K562 (cell line): ENCODE data around the gene PLEKHG5.

Experiments used
- EWSR1 ChIP-seq: fragments of 450-650 bp; IDR thresholded peaks from 2 replicates; pipeline ENCODE4 v1.6.1; 2018; ENCODE audit warnings: borderline replicate concordance, mild to moderate bottlenecking, low read depth, moderate library complexity; ENCODE audit not compliant: partially characterized antibody
- MXI1 ChIP-seq: IDR thresholded peaks from 2 replicates; pipeline ENCODE4 v1.6.1; 2011; ENCODE audit warnings: low read depth, mild to moderate bottlenecking, improper control_type of control experiment, low read length
- NFYB ChIP-seq: IDR thresholded peaks from 2 replicates; pipeline ENCODE4 v1.6.1; 2011; ENCODE audit warnings: mild to moderate bottlenecking, moderate library complexity; ENCODE audit not compliant: insufficient read length; ENCODE audit errors: extremely low read depth
- ZNF282 ChIP-seq: sonication (generic); formaldehyde crosslinking; IDR thresholded peaks from 2 replicates; pipeline ENCODE4 v1.8.1; 2023; ENCODE audit warnings: missing genetic modification reagents
- ZNF384 ChIP-seq: IDR thresholded peaks from 2 replicates; pipeline ENCODE4 v1.6.1; 2012; ENCODE audit warnings: low read depth, low read length, improper control_type of control experiment

GRCh38 chr1:6423321-6423999, 68.0 kb downstream of the PLEKHG5 start:
- TF ChIP-seq EWSR1 (no peak), MXI1 (no peak), ZNF384 (no peak), NFYB (no peak), ZNF282 (CRISPR knock-in tag) (no peak)
